Measurements from ENCODE around the gene PMEPA1. TPM values are rescaled to one million over a fixed set of nuclear protein-coding genes. Genes with fewer than 3 reads are reported as not detected.

The PMEPA1 gene
- total RNA-seq, 2 donors from 2014 or later: 22.7 to 23.9 TPM

DNA sequence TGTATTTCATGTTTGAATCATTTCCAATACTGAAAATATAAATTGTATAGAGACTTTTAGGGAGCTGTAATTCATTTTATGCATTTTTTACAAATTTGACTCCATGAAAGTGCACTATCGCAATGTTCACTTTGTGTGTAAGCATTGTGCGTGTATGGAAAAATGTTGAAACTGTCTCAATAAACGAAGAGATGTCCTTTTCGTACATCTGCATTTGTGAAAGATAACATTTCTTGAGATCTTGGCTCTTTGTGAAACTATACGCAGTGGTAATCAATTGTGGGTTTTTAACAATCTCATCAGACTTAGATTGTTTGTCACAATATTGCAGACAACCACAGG lies 70.9 kb downstream of the PMEPA1 start:
- ATAC-seq: no peak
- no peak for DNase-seq
- H3K27me3 ChIP-seq: no peaks in the 10 kb centered on the region
- no peak overlapping the region for H3K27ac ChIP-seq
- no peaks in the 10 kb centered on the region for H3K9me3 ChIP-seq
- 63 to 65% methylated on average over 5 of the region's 5 CpGs for WGBS, 2 donors
- TF ChIP-seq POLR2A (IDR thresholded peaks at IDR 0.05): no peak
- TF ChIP-seq, protein P1, sequence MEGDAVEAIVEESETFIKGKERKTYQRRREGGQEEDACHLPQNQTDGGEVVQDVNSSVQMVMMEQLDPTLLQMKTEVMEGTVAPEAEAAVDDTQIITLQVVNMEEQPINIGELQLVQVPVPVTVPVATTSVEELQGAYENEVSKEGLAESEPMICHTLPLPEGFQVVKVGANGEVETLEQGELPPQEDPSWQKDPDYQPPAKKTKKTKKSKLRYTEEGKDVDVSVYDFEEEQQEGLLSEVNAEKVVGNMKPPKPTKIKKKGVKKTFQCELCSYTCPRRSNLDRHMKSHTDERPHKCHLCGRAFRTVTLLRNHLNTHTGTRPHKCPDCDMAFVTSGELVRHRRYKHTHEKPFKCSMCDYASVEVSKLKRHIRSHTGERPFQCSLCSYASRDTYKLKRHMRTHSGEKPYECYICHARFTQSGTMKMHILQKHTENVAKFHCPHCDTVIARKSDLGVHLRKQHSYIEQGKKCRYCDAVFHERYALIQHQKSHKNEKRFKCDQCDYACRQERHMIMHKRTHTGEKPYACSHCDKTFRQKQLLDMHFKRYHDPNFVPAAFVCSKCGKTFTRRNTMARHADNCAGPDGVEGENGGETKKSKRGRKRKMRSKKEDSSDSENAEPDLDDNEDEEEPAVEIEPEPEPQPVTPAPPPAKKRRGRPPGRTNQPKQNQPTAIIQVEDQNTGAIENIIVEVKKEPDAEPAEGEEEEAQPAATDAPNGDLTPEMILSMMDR (IDR thresholded peaks at IDR 0.05): no peak
- no peaks in the 10 kb centered on the region for H3K36me3 ChIP-seq (replicated peaks in 1 of 2; ENCODE audit: insufficient read depth in 1 of 2, low read depth in 2 of 2)
- intact Hi-C loops (cut with DNase I): no loop called here
- H3K4me1 ChIP-seq: no peaks in the 10 kb centered on the region
- no peak overlapping the region for H3K4me3 ChIP-seq

DNA sequence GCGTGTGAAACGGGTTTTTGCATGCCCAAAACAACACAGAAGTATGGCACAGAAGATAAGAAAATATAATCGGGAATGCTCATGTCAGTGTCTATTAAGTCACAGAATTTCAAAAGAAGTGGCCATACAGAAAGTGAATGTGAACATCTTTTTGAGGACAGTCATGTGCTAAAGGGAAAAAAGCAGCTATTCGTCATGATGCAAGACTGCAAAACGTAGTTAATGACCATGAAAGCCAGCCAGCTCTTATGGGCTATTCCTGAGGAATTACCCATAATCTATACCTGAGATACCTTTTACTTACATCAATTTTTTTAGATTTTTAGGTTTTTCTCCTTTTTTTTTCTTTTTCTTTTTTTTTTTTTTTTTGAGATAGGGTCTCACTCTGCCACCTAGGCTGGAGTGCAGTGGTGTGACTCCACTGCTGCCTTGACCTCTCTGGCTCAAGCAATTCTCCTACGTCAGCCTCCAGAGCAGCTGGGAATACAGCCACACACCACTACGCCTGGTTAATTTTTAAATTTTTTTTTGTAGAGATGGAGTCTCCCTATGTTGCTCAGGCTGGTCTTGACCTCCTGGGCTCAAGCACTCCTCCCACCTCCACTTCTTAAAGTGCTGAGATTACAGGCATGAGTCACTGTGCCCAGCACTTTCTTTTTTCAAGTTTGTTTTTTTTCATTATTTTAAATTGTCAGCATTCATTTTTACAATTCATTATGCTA lies 71.5 kb downstream of the PMEPA1 start:
- H3K4me1 ChIP-seq: no peaks in the 10 kb centered on the region
- no peak overlapping the region for H3K27ac ChIP-seq
- DNase-seq (no peak), ATAC-seq (peak; percentile 21)
- H3K27me3 ChIP-seq: no peaks in the 10 kb centered on the region
- intact Hi-C loops (cut with DNase I): no loop called here
- TF ChIP-seq POLR2A (IDR thresholded peaks at IDR 0.05): no peak
- no peaks in the 10 kb centered on the region for H3K9me3 ChIP-seq
- H3K36me3 ChIP-seq (replicated peaks in 1 of 2; ENCODE audit: insufficient read depth in 1 of 2, low read depth in 2 of 2): no peaks in the 10 kb centered on the region
- no peak overlapping the region for H3K4me3 ChIP-seq
- 43 to 51% methylated on average over 7 of the region's 7 CpGs for WGBS, 2 donors

DNA sequence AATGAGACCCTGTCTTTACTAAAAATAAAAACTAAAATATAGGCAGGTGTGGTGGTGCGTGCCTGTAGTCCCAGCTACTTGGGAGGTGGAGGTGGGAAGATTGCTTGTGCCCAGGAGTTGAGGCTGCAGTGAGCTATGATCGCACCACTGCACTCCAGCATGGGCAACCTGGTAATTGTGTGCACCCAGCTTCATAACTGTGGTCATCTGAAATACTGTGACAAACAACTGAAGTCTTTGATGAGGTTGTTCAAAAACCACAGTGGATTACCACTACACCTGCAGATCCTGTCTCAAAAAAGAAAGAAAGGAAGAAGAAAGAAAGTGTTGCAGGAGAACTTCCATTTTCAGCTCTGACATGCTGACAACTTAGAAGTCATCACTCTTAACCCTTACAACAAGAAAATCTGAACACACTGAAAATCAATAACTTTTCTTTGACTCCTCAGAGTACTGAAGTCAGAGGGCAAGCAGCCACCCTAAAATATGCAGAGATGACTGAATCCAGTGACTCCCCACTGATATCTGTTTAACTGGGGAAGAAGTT lies 75.8 kb downstream of the PMEPA1 start:
- Histone ChIP-seq H3K27ac (no peak overlapping the region), H3K4me3 (no peak overlapping the region), H3K36me3 (replicated peaks in 1 of 2; ENCODE audit: insufficient read depth in 1 of 2, low read depth in 2 of 2) (no peaks in the 10 kb centered on the region), H3K4me1 (no peaks in the 10 kb centered on the region), H3K9me3 (no peaks in the 10 kb centered on the region), H3K27me3 (no peaks in the 10 kb centered on the region)
- 66 to 80% methylated on average over 2 of the region's 2 CpGs for WGBS, 2 donors
- no peak for ATAC-seq
- DNase-seq: no peak
- TF ChIP-seq, protein P1 (IDR thresholded peaks at IDR 0.05): no peak
- no peak for TF ChIP-seq POLR2A (IDR thresholded peaks at IDR 0.05)
- intact Hi-C loops (cut with DNase I): no loop called here

DNA sequence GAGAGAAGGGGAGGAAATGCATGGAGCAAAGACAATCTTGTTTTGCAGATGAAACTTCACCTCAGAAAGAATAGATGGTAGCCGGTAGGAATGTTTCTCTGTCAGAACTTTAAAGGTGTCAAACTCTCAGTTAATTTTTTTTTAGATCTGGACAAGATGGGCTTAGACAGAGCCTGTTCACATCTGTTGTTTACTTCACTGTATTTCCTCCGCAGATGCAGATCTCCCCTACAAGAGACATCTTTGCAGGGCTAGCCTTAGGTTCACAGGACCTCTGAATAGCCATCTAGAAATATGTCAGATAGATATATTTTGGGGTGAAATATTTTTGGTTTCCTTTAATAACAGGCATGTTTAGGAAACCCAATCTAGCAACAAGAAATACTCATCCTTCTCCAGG lies 77.5 kb downstream of the PMEPA1 start:
- no peaks in the 10 kb centered on the region for H3K27me3 ChIP-seq

DNA sequence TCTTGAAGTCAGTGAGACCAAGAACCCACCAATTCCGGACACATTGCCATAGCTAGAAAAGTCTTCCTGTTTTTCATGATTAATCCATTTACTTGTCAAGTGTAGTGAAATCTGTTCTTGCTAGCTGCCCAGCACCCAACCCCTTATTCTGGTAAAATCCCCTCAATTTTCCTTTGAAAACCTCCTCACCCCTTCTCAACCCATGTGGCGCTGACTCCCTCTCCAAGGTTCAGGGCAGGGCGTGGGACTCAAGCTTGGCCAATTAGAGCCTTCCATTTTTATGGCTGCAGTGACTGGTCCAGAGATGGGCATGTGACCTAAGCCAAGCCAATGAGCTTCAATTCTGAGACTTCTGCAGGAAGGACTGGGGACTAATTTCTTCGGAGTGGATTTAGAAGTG lies 79.8 kb downstream of the PMEPA1 start:
- 45 to 53% methylated on average over 4 of the region's 4 CpGs for WGBS, 2 donors
- ATAC-seq: no peak
- intact Hi-C loops (cut with DNase I): no loop called here

More for the DNA sequence above, 77.5 kb downstream of the PMEPA1 start:
- intact Hi-C loops (cut with DNase I): no loop called here
- no peak for DNase-seq
- Histone ChIP-seq H3K4me3 (no peak overlapping the region), H3K9me3 (no peaks in the 10 kb centered on the region), H3K4me1 (no peaks in the 10 kb centered on the region), H3K27ac (no peak overlapping the region), H3K36me3 (replicated peaks in 1 of 2; ENCODE audit: insufficient read depth in 1 of 2, low read depth in 2 of 2) (no peaks in the 10 kb centered on the region)
- ATAC-seq: no peak
- whole genome bisulfite sequencing, 2 donors: 63% methylated on average over 2 of the region's 2 CpGs
- no peak for TF ChIP-seq POLR2A (IDR thresholded peaks at IDR 0.05)
- TF ChIP-seq, protein P1 (IDR thresholded peaks at IDR 0.05): no peak

More for the DNA sequence above, 79.8 kb downstream of the PMEPA1 start:
- Histone ChIP-seq H3K36me3 (replicated peaks in 1 of 2; ENCODE audit: insufficient read depth in 1 of 2, low read depth in 2 of 2) (no peaks in the 10 kb centered on the region), H3K4me3 (no peak overlapping the region), H3K4me1 (no peaks in the 10 kb centered on the region), H3K27ac (no peak overlapping the region), H3K27me3 (no peaks in the 10 kb centered on the region), H3K9me3 (no peaks in the 10 kb centered on the region)
- no peak for TF ChIP-seq POLR2A (IDR thresholded peaks at IDR 0.05)
- TF ChIP-seq, protein P1 (IDR thresholded peaks at IDR 0.05): no peak
- no peak for DNase-seq
